ENCODE data around the gene LPCAT1.
"Not testable (repeated sequence)": the region's sequence is repeated elsewhere in the genome, so short reads cannot be mapped to it uniquely, and the experiment has no call there.

LPCAT1 gene

DNA sequence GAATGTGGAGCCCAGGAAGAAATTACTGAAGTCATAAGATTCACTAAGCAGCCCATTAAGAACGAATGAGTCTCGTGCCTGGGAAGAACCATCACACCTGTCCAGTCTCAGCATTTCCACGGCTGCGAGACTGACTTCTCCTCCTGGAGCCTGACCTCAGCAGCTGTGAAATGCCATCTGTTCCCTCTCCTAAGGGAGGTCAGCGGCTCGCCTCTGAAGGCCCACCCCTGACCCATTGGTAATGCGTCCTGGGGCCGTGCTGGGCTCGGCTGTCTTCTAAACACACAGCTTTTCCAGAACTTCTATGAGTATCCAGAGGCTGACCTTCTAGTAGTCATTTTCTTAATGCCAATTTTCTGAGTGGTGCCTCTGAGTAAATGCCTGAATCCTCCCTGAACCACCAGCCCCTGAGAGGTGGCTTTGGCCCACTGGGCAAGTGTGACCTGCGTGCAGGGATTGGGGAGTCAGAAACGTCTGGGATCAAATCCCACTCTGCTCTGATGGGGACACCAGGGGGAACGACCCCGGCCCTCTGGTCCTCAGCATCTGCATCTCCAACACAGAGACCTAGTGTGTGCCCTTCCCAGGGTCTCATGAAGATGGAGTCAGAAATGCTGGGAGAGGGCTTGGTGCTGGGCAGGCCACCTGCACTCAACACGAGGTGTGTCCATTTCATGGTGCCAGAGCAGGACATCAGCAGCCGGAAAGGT is 84.2 kb downstream of the LPCAT1 start:
- no peak for DNase-seq

DNA sequence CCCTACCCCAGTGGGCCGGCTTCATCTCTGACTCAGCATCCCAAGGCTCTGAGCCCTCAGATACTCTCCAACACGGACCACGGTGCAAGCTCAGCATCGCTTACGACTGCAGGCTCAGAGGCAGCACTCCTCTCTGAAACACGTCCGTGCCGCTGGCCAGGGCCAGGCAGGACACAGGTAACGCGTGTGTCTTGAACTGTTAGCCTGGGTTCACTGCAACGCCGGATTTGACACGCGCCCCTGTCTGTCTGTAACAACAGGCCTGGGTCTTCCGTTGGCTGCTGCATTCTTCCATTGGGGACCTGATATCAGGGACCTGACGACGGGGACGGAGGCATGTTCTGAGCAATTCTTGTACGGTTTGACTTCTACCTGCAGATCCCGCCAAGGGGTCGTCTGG is 84.9 kb downstream of the LPCAT1 start:
- peak; percentile 42 for DNase-seq

DNA sequence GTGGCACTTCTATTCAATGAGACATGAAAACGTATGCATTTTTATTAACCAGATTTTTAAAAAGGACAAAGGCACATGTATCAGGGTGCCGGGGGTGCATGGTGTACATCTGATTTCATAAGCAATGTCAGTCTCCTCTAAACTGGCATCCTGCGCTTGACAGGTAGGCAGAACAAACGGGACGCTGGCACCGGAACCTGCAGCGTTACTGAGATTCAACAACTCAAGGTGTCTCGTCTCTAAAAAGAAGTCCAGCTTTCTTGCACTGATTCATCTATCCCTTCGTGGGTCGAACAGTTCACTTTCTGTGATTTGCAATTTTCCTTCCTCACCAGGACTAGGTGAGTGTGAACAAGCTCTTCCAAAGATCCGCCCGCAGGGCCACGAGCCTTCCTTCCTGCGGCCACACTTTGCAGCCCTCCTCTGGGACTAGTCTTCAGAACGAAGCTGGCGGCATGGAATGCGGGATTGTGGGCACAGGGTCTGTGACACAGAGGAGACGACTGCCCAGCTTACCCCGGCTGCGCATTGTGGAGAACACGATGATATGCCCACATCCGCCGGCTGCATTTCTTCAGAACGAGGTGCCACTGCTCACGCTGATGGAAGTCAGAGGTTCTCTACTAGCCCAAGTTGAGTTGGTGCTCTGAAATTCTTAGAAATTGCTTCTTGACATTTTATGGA is 85.7 kb downstream of the LPCAT1 start:
- DNase-seq, result no peak

DNA sequence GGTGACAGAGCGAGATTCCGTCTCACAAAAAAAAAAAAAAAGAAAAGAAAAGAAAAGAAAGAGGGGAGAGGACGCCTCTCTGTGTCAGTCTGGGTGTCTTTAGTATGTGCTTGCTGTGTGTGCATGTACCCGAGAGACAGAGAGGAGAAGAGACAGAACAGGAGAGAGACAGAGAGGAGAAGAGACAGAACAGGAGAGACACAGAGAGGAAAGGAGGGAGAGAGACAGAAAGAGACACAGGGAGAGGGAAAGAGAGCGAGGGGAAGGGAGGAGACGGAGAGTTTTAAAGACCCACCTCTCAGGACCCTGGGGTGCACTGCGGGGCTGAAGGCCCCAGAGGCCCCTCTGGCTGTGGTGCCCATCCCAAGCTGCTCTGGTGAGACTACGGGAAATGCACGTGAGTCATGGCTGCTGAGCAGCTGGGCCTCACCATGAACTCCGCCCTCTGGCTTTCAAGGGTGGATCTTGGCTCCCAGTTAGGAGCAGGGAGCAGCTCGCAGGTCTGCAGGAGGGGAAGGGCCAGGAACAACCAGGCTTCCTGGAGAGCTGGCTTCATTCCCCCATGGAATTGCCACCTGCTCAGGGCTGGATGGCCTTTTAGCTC is 86.4 kb downstream of the LPCAT1 start:
- peak; percentile 41 for DNase-seq

DNA sequence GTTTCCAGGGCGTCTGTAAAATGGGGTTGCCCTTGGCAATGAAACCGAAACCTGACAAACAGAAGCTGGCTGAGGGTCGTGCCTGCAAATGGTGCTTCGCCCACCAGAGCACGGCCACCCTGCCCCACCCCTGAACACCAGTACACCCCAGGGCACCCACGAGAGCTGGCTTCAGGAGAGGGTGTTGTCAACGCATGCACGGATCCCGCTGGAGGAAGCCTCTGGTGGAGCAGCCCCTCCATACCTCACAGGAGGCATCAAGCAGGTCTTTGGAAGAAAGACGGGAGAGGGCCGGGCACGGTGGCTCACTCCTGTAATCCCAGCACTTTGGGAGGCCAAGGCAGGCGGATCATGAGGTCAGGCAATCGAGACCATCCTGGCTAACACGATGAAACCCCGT is 87.1 kb downstream of the LPCAT1 start:
- no peak for DNase-seq

DNA sequence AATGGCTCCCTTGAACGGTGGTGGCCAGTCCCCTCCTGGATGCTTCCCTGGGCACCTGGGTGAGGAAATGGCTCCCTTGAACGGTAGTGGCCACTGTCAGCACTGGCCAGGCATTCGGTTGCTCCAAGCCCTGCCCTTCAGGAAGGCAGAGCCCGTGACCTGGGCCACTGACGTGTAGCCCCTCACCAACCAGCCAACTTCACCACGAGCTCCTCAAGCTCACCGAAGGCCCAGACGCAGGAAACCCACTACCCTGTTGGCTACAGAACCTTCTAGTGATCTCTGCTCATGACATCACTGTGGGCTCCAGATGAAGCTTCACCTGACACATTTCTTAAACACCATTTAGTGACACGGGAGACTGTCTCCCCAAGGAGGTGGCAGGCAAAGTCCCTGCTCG is 87.7 kb downstream of the LPCAT1 start:
- no peak for DNase-seq

DNA sequence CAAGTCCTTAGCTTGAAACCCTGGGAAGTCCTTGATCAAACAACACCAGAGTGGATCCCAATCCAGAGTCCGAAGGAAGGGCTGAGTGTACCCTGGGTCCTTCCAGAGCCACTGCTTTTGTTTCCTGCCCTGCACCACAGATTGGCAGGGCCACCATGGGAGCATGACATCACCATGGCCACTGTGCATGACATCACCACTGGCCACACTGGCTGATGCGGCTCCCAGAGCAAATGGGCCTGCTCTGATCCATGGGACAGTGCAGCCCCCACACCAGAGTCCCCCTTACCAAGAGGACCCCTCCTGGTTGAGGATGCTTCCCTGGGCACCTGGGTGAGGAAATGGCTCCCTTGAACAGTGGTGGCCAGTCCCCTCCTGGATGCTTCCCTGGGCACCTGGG is 88.4 kb downstream of the LPCAT1 start:
- DNase-seq, result peak; percentile 30

DNA sequence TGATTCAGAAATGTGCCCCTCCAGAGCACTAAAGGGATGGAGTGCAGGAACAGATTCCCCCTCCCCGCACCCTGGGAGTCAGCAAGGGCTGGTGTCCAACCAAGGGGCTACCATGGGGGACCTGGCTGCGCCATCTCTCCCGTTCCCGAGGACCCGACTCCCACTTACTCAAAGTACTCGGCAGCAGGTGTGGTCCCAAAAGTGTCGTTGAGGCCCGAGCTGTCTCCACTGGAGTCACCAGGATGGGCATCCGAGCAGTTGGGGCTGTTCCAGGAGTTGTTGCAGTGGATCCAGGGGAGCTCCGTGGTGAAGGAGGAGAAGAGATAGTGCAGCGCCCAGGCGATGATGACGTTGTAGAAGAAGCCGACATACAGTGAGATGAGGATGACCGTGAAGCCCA is 91.5 kb downstream of the LPCAT1 start:
- peak; percentile 51 for DNase-seq

DNA sequence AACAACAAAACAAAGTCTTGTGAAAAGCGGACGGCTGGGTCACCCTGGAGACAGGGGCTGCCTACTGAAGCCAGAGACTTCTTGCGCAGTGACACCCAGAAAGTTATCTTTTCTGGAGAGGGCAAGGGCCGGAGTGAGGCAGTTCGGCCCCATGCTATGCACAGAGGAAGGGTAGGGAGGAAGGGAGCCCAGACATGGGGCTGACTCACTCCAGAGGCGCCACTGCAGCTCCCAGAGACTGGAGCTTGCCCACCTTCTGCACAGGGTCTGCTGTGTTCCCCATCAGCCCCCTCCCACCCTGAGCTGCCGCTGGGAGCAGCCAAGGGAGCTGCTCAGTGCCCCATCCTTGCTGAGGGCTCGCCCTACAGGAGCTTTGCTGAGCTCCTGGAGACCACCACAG is 91.9 kb downstream of the LPCAT1 start:
- DNase-seq, result peak; percentile 42

DNA sequence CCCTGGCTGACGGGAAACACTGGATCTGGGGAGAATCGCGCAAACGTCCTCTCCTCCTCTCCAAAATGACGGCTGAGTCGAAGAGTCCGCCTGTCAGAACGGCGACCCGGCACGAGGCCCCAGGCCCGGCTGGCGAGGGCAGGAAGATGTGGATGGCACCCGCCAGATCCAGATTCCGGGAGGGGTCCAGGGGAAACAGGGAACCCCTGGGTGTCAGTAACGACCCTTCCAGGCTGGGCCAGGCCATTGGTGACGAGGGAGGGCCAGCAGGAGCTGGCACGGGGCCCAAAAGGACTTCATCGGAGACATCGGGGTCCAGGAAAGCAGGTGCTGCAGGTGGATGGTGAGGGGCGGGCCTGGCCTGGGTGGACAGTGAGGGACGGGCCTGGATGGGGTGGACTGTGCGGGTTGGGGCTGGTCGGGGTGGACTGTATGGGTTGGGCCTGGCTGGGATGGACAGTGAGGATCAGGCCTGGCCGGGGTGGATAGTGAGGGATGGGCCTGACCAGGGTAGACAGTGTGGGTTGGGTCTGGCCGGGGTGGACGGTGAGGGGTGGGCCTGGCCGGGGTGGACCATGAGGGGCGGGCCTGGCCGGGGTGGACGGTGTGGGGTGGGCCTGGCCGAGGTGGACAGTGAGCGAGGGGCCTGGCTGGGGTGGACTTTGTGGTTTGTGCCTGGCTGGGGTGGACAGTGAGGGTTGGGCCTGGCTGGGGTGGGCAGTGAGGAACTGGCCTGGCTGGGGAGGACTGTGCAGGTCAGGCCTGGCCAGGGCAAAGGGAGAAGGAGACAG is 92.5 kb downstream of the LPCAT1 start:
- DNase-seq, result peak; percentile 54

DNA sequence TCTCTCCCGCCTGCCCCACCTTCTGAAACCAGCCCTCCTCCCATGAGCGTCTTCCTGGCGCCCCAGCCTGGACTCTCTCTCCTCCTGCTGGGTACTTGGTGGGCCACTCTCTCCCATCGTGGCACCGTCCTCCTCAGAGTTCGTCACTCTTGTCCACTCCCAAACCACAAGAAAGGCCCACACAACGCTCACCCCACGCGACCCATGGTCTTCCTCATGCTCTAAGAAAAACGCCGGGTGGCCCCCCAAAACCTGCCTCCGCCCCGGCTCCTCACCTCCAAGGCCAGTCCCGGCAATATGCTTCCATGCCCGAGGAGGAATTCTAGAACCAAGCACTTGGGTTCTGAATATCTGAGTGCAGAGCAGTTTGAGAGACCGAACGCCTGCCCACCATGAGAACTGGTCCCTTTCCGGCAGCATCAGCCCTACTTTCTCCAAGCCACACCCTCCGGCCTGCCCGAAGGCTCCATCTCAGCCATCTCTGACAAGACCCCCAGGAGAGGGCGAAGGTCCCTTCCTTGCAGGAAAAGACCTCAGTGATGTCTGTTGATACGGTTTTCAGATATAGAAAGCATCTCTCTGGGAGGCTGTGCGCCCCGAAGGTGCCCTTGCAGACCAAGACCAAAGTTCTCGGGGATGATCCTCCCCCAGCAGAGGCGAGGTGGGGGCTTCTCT is 93.5 kb downstream of the LPCAT1 start:
- peak; percentile 28 for DNase-seq

DNA sequence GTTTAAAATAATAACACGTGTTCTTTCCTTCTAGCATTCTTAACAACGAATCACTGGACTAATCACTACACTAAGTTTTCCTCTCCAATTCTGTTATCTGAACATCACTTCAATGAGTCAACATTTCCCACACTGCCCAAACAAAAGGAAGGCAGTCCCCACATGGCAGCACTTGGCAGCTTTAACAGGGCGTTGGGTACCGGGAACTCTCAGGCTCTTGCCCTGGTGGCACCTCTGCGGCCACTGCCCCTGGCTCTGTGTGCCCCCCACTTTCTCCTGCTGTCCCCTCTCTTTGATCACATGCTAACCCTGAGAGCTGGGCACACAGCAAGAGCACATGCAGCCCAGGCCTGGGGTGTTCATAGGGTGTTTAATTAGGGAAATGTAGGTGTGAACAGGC is 94.3 kb downstream of the LPCAT1 start:
- DNase-seq, result peak; percentile 22

DNA sequence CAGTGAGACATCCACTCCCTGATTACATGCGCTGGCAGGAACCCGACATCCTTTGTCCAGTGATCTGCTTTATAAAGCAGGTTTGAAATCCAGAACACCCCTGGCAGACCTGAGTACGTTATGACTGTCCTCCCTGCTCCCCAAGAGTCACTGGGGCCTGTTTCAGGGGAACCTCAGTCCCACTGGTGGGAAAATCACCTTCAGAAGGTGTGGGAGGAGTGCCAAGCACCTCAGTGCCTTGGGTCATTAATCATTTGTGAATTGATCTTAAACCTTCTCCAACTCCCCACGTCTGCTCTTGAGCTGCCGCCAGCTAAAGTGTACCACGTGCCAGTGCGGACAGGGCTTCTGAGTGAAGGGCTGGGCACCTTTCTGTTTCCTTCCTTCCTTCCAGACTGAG is 94.7 kb downstream of the LPCAT1 start:
- DNase-seq, result peak; percentile 31

DNA sequence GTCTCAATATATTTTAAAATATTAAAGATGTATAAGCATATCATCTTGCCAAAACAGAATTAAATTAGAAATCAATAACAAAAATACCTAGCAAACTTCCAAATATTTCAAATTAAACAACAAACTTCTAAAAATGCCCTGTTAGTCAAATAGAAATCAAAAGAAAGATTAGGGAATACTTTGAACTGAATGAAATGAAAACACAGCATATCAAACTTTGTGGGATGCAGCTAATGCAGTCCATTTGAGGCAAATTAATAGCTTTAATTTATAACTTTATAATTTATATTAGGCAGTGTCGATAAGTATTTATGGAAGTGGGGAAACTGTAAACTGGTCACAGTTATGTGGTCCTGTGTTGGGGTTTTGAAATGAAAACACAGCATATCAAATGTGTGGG is 95.7 kb downstream of the LPCAT1 start:
- no peak for DNase-seq

DNA sequence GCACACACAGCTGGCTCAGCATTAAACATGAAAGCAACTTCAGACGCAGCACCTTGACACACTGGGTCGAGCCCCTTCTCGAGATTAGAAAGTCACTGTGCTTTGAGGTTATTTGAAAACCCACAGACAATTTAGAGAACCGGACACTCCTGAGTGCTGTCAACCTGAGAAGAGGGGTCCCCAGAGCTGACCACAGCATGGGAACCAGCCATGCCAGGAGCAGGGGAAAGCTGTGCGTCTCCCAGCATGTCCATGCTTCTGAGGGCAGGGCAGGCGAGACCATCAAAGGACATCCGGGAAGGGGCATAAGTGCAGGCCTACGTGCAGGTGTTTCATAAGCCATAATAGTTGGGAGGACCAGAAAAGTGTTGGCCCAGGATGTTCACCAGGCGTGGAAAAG is 99.0 kb downstream of the LPCAT1 start:
- DNase-seq, result no peak

DNA sequence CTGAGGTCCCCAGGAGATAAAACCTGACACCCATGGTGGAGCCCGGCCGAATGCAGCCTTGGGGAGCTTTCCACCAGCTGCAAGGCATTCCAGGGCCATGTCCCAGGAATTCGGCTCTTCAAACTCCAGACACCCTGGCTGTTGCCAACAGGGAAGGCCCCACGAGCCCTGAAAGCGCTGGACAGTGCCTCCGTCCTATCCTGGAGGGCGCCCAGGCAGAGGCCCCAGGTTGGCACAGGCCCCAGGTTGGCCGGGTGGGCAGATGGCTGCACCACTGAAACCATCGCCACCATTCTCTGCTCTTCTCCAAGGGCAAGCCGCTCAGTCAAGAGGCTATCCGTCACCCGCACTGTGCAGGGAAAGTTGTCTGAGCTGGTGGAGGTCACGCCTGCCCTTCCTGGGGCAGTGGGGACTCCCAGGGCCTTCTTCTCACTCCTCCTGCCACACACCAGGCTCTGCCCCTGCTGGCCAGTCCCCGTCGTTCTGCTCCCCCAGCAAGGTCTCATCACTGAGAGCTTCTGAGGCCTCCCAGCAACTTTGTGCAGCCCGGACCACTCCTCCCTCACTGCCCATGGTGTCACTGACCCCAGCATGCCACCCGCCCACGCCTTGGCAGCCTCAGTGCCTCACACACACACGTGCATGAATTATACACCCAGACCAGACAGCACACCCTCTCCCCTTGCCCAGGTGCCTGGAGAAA is 99.7 kb downstream of the LPCAT1 start:
- DNase-seq, result no peak

DNA sequence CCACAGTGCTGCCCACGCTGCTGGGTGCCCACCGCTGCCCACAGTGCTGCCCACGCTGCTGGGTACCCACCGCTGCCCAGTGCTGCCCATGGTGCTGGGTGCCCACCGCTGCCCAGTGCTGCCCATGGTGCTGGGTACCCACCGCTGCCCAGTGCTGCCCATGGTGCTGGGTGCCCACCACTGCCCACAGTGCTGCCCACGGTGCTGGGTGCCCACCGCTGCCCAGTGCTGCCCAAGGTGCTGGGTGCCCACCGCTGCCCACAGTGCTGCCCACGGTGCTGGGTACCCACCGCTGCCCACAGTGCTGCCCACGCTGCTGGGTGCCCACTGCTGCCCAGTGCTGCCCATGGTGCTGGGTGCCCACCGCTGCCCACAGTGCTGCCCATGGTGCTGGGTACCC is 101.2 kb downstream of the LPCAT1 start:
- not testable (repeated sequence) for DNase-seq

DNA sequence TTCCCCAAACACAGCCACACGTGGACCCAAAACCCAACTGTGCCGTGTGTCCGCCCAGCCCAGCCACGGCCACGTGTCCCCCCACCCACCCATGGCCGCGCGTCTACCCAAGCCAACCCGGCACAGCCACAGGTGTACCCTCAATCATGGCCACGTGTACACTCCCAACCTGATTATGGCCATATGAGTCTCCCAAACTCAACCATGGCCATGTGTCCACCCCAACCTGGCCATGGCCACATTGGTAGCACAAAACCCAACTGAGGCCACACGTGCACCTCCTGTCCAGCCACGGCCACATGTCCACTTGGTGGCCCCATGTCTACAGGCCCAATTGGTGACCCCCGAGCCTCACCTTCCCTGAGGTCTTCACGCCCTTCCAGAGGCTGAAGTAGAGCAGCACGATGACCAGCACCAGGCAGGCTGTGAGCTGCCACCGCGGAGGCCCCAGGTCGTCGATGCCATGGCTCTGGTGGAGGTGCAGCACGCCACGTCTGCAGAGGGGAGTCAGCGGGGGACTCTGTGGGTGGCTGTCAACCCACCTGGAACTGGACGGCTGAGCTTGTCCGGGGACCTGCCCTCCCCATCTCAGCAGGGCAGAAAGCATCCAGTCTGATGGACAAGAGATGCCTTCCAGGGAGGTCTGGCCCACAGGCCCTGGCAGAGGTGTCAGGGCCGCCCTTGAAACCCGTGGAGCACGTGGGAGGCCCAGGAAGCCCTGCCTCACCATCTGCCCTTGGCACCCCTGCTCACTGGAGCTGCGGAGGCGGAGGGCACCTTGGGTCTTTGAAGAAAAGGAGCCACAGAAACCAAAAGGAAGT is 102.0 kb downstream of the LPCAT1 start:
- DNase-seq, result no peak

DNA sequence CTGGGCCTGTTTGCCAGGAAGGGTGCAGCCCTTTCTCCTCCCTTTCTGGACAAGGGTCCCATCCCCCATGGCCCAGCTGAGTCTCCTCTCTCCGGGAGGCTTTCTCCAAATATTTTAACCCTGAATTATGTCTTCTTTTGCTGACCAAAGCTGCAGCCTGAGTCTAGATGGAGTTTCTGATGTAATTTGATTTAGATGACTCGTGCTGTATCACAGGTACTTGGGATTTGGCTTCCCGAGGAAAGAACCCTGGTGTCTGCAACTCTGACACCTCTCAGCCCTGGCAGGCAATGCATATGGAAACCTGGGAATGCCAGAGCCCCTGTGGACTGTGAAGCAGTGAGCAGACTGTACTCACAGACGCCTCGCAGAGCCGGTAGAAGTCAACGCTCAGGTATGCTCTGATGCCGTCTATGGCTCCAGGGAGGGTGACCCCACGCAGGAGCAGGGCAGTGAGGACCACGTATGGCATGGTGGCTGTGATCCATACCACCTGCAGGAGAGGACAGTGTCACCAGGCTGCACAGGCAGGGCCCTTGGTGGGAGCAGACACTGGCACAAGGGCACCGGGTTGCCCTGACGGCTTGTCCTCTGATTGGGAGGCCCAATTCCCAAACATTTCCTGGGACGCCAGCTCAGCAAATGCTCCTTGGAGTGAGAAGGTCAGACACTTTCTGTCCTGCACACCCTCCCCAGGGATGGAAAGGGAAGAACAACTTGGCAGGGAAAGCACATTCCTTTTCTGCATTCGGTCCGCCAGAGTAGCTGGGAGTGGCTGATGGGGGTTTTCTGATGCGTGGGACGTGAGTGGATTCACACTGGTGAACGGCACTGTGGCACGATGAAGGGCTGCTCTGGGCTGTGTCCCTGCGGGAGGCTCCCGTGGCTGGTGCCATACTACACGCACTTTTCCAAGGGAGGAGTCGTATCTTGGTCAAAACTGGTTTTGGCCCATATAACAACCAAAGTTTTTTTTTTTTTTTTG is 103.3 kb downstream of the LPCAT1 start:
- DNase-seq, result no peak

Measured in activated effector memory CD4-positive, alpha-beta T cell treated with anti-CD3 and anti-CD28 coated beads, Interleukin-2, amount 50 U/mL, for 16 hours (primary cell).